GM21447 (cell line): ENCODE data around the gene SYTL2.

Experiments used
- ATAC-seq: cut with Tn5 transposase; IDR thresholded peaks from one replicate; pipeline ENCODE4 v1.9.1; 2021; ENCODE audit not compliant: unreplicated experiment

SYTL2 gene

GRCh38 chr11:85766721-85767161, 44.2 kb downstream of the SYTL2 start:
- ATAC-seq = no peak

GRCh38 chr11:85764796-85765195, 46.1 kb downstream of the SYTL2 start:
- ATAC-seq = no peak

GRCh38 chr11:85762226-85762625, 48.7 kb downstream of the SYTL2 start:
- ATAC-seq = no peak

- ATAC-seq = no peak
These were observed 51.0 kb downstream of the SYTL2 start for GRCh38 chr11:85759915-85760314.

GRCh38 chr11:85758480-85759039, 52.4 kb downstream of the SYTL2 start:
- ATAC-seq = peak; percentile 49

- ATAC-seq = no peak
These were observed 52.9 kb downstream of the SYTL2 start for GRCh38 chr11:85758026-85758425.

- no peak for ATAC-seq
These were observed 54.3 kb downstream of the SYTL2 start for GRCh38 chr11:85756401-85757200.

GRCh38 chr11:85755701-85756100, 55.2 kb downstream of the SYTL2 start:
- ATAC-seq = no peak

- ATAC-seq = no peak
These were observed 55.7 kb downstream of the SYTL2 start for GRCh38 chr11:85755285-85755684.

GRCh38 chr11:85752890-85753581, 57.9 kb downstream of the SYTL2 start:
- no peak for ATAC-seq

GRCh38 chr11:85752201-85752889, 58.6 kb downstream of the SYTL2 start:
- ATAC-seq = no peak

- ATAC-seq = no peak
These were observed 59.2 kb downstream of the SYTL2 start for GRCh38 chr11:85751724-85752123.

GRCh38 chr11:85750646-85751045, 60.3 kb downstream of the SYTL2 start:
- no peak for ATAC-seq

GRCh38 chr11:85749884-85750283, 61.1 kb downstream of the SYTL2 start:
- ATAC-seq = no peak

- no peak for ATAC-seq
These were observed 61.6 kb downstream of the SYTL2 start for GRCh38 chr11:85749287-85749834.

- no peak for ATAC-seq
These were observed 62.5 kb downstream of the SYTL2 start for GRCh38 chr11:85748455-85748891.

GRCh38 chr11:85746670-85747069, 64.3 kb downstream of the SYTL2 start:
- no peak for ATAC-seq

GRCh38 chr11:85745626-85746025, 65.3 kb downstream of the SYTL2 start:
- no peak for ATAC-seq

- ATAC-seq = no peak
These were observed 68.1 kb downstream of the SYTL2 start for GRCh38 chr11:85742873-85743275.

- ATAC-seq = no peak
These were observed 68.6 kb downstream of the SYTL2 start for GRCh38 chr11:85742348-85742747.
